ENCODE results near the gene ZG16. TPM values are rescaled to one million over a fixed set of nuclear protein-coding genes. Genes with fewer than 3 reads are reported as not detected.
A peak's percentile ranks its signal among the peaks of the same experiment; 100 is the strongest.

Gene ZG16
- total and polyA plus RNA-seq, 2 experiments from 2014 or later: 2.7 to 3.0 TPM

GRCh38 chr16:29761882-29762281 lies 16.2 kb upstream of the ZG16 start:
- no peaks in the 10 kb centered on the region for H3K9me3 ChIP-seq (ENCODE audit: low read depth)
- no peak overlapping the region for H3K27ac ChIP-seq
- no peak for DNase-seq (ENCODE audit: low spot score)
- H3K79me2 ChIP-seq: no peaks in the 10 kb centered on the region
- H2AFZ ChIP-seq: no peak overlapping the region
- no peak overlapping the region for H3K4me3 ChIP-seq
- 91% methylated on average over 6 of the region's 6 CpGs for WGBS (ENCODE audit: low lambda C conversion rate, missing lambda C conversion rate)
- H4K20me1 ChIP-seq (ENCODE audit: insufficient read depth, poor library complexity, severe bottlenecking): no peaks in the 10 kb centered on the region
- TF ChIP-seq EZH2phosphoT487 (IDR thresholded peaks at IDR 0.05; ENCODE audit: low read depth, severe bottlenecking, unreplicated experiment): no peak
- TF ChIP-seq EZH2 (IDR thresholded peaks at IDR 0.05; ENCODE audit: borderline replicate concordance): no peak
- TF ChIP-seq CTCF (IDR thresholded peaks at IDR 0.05; ENCODE audit: poor library complexity): no peak
- H3K4me2 ChIP-seq: no peak overlapping the region
- H3K9me2 ChIP-seq (replicated peaks; ENCODE audit: insufficient read depth): no peaks in the 10 kb centered on the region
- H3K36me3 ChIP-seq (replicated peaks; ENCODE audit: insufficient read depth, low read depth): no peaks in the 10 kb centered on the region
- H3K27me3 ChIP-seq: no peaks in the 10 kb centered on the region
- peaks cover 21% of the 10 kb centered on the region for H3K4me1 ChIP-seq (ENCODE audit: insufficient read depth)

- Histone ChIP-seq H3K79me2 (no peaks in the 10 kb centered on the region), H3K9me2 (replicated peaks; ENCODE audit: insufficient read depth) (no peaks in the 10 kb centered on the region), H3K27me3 (no peaks in the 10 kb centered on the region), H2AFZ (no peak overlapping the region), H3K4me2 (no peak overlapping the region), H3K36me3 (replicated peaks; ENCODE audit: insufficient read depth, low read depth) (no peaks in the 10 kb centered on the region), H4K20me1 (ENCODE audit: insufficient read depth, poor library complexity, severe bottlenecking) (no peaks in the 10 kb centered on the region), H3K4me1 (ENCODE audit: insufficient read depth) (peaks cover 8% of the 10 kb centered on the region), H3K27ac (no peak overlapping the region), H3K4me3 (no peak overlapping the region), H3K9me3 (ENCODE audit: low read depth) (no peaks in the 10 kb centered on the region)
- no peak for DNase-seq (ENCODE audit: low spot score)
- WGBS (ENCODE audit: low lambda C conversion rate, missing lambda C conversion rate): 91% methylated on average over 6 of the region's 6 CpGs
- TF ChIP-seq EZH2phosphoT487 (IDR thresholded peaks at IDR 0.05; ENCODE audit: low read depth, severe bottlenecking, unreplicated experiment) (no peak), CTCF (IDR thresholded peaks at IDR 0.05; ENCODE audit: poor library complexity) (no peak), EZH2 (IDR thresholded peaks at IDR 0.05; ENCODE audit: borderline replicate concordance) (no peak)
These were observed 14.7 kb upstream of the ZG16 start for GRCh38 chr16:29763326-29763725.

GRCh38 chr16:29765167-29766032 lies 12.7 kb upstream of the ZG16 start:
- Histone ChIP-seq H3K27ac (no peak overlapping the region), H3K4me2 (peak overlapping the region; percentile 17), H3K9me2 (replicated peaks; ENCODE audit: insufficient read depth) (no peaks in the 10 kb centered on the region), H4K20me1 (ENCODE audit: insufficient read depth, poor library complexity, severe bottlenecking) (no peaks in the 10 kb centered on the region), H3K79me2 (no peaks in the 10 kb centered on the region), H2AFZ (no peak overlapping the region), H3K36me3 (replicated peaks; ENCODE audit: insufficient read depth, low read depth) (no peaks in the 10 kb centered on the region), H3K4me3 (no peak overlapping the region), H3K4me1 (ENCODE audit: insufficient read depth) (peaks cover 5% of the 10 kb centered on the region), H3K27me3 (no peaks in the 10 kb centered on the region), H3K9me3 (ENCODE audit: low read depth) (no peaks in the 10 kb centered on the region)
- WGBS (ENCODE audit: low lambda C conversion rate, missing lambda C conversion rate): 62% methylated on average over 15 of the region's 15 CpGs
- DNase-seq (ENCODE audit: low spot score): peak; percentile 42
- TF ChIP-seq EZH2phosphoT487 (IDR thresholded peaks at IDR 0.05; ENCODE audit: low read depth, severe bottlenecking, unreplicated experiment) (no peak), EZH2 (IDR thresholded peaks at IDR 0.05; ENCODE audit: borderline replicate concordance) (no peak), CTCF (IDR thresholded peaks at IDR 0.05; ENCODE audit: poor library complexity) (no peak)
